KG1 (cell line): ENCODE results near the gene ELL.
A peak's percentile ranks its signal among the peaks of the same experiment; 100 is the strongest.

Source experiments
- DNase-seq: peaks from one replicate; lab custom pipeline; 2025; lab: John Stamatoyannopoulos, UW

Gene ELL

GRCh38 chr19:18469069-18469846, 52.6 kb downstream of the ELL start:
- no peak for DNase-seq

DNA sequence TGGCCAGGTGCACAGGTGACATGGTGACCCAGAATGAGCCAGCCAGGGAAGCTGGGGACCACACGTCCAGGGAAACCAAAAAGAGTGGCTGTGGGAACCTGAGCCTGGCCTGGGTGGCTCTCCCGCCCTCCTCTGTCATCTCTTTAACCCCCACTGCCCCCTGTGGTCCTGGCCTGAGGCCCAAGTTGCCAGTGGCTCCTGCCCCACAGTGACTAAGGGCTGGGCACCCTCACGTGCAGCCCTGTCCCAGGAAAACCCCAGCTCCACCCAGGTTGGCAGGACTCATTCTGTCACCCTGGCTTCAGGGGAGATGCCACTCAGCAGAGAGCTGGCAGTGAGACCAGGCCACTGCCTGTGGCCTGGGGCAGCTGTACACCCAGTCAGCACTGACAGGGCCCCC, 53.4 kb downstream of the ELL start:
- no peak for DNase-seq

- DNase-seq = no peak
These were observed 53.9 kb downstream of the ELL start for GRCh38 chr19:18467978-18468377.

DNA sequence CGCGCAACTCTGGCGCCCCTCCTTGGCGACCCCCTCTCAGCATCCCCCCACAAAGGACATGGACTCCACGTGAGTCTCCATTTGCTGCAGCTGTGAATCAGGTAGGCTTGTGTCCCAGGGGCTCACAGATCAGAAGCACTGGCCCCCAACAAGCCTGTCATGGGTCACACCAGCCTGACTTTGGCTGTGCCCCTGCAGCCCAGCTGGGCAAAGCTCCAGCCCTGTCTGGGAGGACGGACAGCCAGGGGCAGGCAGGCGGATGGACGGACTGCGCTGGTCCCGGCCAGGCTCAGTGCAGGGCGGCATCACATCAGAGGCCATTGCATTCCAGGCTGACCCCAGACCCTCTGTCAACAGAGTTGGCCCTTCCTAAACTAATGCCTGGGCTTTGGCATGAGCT, 55.5 kb downstream of the ELL start:
- no peak for DNase-seq

DNA sequence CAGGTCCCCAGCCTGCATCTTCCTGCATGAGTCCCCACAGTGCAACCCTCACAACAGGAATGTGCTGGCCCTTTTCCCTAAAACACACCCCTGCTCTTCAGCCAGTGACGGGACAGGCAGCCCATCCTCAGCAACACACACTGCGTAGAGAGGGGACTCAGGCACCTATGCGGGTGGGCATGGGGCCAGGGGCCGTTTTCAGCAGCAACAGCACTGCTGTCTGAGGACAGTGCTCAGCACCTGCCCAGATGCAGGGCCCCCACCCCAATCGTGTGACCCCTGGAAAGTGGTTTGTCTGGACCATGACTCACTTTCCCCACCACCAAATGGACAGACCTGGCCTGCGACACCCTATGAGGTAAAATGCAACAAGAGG, 55.9 kb downstream of the ELL start:
- no peak for DNase-seq

- no peak for DNase-seq
These were observed 56.5 kb downstream of the ELL start for GRCh38 chr19:18465214-18465963.

DNA sequence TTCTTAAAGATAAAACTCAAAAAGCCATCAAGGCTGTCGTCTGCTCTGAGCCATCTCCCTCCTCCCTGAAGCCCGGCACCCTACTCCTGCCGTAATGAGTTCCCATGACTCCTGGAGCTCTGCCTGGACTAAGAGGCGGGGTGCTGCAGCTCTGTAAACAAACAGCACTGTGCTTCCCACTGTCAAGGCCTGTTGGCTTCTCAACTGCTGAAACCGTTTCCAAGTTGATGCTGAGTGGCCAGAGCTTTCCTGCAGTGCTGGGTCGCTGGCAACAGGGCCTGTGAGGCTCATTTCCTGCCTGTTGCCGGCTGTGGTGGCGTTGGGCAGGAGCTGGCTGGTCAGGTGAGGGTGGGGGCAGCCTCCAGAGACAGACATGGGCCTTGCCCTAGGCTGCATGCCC, 57.2 kb downstream of the ELL start:
- no peak for DNase-seq

DNA sequence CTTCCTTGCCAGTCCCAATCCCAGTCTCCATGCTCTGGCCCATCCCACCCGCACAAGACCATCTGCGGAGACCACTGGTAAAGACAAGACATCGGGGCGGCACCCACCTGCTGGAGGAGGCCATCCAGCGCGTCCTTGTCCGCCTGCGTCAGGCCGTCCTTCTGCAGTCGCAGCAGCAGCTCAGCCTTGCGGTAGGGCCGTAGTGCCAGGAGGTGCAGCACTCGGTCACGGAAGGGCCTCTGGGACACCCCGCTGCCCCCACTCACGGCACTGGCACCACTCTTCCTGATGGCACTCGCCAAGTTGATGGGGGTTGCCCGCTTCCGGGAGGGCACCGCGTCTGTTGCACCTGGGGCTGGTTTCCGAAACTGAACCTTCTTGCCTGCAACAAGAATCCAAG, 60.4 kb downstream of the ELL start:
- no peak for DNase-seq

GRCh38 chr19:18460900-18461299, 61.0 kb downstream of the ELL start:
- no peak for DNase-seq

DNA sequence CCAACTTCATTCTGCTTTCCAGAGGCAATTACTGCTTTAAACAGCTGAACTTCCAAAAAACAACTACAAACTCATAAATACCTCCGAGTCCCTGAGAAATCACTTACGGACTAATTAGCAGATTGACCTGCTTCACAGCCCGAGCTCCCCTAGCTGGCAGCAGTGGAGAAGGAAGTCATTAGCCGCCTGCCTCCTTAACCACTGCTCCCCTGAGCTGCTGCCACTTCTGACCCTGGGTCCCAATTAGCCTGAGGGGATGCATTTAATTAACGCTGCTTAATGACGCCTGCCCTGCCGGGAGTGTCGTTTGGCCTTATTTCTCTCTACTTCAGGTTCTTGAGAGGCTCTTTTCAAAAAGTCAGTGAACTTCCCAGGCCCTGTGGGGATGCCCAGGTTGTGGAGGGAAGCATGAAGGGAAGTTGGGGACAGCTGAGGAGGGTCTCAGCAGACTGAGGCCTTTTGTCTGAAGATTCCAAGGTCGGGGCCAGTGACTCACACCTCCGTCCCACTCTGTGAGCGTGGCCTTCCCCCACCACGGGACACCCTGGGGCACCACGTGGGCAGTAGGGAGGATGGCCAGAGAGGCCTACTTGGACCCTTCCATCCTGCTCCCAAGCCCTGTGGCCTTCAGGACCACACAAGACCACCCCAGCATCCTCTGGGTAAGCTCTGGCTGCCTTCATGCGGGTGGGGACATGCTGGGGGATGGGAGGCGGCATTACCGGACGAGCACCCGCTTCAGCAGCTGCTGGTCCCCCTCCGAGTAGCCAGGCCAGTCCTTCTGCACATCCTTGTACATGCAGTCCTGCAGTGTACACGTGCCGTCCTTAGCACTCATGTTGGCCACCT, 64.2 kb downstream of the ELL start:
- no peak for DNase-seq

GRCh38 chr19:18456974-18457373, 64.9 kb downstream of the ELL start:
- DNase-seq = no peak

DNA sequence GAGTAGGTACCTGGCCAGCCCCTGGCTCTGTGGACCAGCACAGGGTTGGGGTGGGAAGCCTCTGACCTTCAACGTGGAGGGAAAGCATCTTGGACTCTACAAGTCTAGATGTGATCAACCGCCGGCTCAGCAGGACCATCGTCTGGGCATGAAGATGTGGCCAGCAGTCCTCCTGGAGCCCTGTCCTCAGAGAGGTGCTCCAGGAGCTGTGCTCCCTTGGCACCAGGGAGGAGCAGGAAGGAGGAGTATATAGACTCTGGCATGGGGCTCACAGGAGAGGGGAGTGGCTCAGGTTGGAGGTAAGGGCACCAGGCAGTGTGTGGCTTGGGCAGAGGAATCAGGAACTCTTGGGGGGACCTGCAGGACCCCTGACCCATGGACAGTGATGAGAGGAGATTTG, 65.6 kb downstream of the ELL start:
- no peak for DNase-seq

GRCh38 chr19:18453269-18454024, 68.4 kb downstream of the ELL start:
- DNase-seq = no peak

GRCh38 chr19:18452386-18452785, 69.5 kb downstream of the ELL start:
- no peak for DNase-seq

DNA sequence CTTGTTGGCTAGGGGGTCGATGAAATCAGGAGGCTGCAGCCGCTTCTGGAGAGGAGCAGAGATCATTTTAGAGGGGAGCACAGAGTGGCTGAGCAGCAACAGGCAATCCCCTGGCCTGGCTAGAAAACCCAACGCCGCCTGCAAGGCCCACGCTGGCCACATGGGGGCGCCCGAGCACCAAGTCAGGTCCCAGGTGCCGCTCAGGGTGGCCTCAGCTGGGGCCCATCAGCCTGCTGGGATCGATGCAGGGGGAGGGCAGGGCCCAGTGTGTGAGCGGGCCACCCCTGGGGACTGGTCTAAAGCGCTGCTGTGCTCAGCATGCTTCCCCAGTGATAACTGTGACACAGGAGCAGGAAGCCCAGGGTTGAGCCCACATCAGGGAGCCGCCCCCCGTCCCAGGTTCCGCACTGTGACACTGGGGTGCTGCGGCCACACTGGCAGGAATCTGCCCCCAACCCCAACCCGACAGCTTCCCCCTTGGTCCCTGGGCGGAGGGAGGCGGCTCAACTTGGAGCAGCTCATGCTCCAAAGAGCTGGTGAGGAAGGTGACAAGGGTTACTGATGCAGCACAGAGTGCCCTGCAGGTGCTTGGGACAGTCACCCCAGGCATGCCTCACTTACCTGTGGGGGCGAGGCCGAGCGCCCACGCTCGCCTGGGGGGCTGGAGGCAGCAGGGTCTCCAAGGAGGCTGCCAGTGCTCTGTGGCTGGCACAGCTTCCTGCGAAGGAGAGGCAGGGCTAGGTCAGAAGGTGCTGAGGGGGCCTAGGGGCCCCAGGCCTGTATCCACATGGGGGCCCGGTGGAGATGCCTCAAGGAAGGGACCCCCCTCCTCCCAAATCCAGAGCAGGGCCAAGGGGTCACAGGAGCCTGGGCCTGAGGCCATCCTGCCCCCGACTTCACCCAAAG, 70.7 kb downstream of the ELL start:
- peak; percentile 32 for DNase-seq

GRCh38 chr19:18450021-18450930, 71.6 kb downstream of the ELL start:
- DNase-seq = no peak

GRCh38 chr19:18449552-18449951, 72.3 kb downstream of the ELL start:
- no peak for DNase-seq

DNA sequence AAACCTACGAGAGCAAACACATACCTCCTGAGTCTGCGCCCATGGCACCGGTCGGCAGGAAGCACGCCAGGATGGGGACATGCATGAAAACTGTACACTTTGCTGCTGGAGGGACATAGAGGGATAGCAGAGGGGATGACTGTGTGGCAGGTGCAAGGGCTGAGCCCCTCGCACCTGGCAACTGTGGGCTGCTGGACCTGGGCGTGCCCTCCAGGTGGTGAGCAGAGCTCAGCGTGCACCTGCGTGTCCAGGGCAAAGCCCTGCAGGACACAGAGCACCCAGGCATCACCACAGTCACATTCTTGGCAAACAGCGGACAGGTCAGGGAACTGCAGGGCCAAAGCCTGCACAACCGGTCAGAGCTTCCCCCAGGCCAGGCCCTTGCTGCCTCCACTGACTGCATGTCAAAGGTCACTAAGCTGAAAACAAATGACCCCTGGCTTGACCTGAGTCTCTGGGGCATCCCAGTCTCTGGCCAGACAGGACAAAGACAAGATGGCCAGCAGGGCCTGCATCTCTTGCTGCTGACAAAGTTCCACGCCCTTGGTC, 75.0 kb downstream of the ELL start:
- DNase-seq = no peak

GRCh38 chr19:18446145-18446810, 75.6 kb downstream of the ELL start:
- DNase-seq = no peak
